ENCODE measurements around the gene EMCN. TPM values are rescaled to one million over a fixed set of nuclear protein-coding genes. Genes with fewer than 3 reads are reported as not detected.

Gene EMCN
- total and polyA plus RNA-seq, 2 donors (not counting 1 experiment from before 2014, with no cell fraction given), result not detected

DNA sequence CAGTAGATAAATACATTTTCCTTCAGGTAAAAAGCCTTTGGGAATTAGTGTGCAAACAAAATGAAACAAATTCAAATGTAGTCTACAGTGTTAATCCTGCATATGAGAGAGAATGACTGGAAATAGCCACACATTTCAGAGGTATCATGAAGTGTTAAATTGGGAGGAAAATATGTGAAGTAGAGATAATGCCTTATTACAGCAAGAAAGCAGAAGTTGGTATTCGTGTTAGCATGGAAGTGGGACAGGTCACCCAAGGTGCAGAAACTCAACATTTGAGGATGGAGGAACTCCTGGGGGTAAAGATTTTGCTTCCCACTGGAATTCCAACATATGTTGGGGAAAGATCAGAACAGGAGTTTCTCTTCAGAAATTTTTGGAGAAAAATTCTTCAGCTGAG lies 51.3 kb downstream of the EMCN start:
- no peak for TF ChIP-seq EZH2 (IDR thresholded peaks at IDR 0.05; ENCODE audit: borderline replicate concordance, insufficient read depth, low read depth, low read length, poor library complexity, severe bottlenecking)
- TF ChIP-seq, protein P1, sequence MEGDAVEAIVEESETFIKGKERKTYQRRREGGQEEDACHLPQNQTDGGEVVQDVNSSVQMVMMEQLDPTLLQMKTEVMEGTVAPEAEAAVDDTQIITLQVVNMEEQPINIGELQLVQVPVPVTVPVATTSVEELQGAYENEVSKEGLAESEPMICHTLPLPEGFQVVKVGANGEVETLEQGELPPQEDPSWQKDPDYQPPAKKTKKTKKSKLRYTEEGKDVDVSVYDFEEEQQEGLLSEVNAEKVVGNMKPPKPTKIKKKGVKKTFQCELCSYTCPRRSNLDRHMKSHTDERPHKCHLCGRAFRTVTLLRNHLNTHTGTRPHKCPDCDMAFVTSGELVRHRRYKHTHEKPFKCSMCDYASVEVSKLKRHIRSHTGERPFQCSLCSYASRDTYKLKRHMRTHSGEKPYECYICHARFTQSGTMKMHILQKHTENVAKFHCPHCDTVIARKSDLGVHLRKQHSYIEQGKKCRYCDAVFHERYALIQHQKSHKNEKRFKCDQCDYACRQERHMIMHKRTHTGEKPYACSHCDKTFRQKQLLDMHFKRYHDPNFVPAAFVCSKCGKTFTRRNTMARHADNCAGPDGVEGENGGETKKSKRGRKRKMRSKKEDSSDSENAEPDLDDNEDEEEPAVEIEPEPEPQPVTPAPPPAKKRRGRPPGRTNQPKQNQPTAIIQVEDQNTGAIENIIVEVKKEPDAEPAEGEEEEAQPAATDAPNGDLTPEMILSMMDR (IDR thresholded peaks at IDR 0.05), result no peak
- H3K9ac ChIP-seq (ENCODE audit: low read length), result no peak overlapping the region
- H2AFZ ChIP-seq (ENCODE audit: insufficient read depth, low read depth, low read length, poor library complexity, severe bottlenecking), result no peak overlapping the region
- WGBS (ENCODE audit: insufficient coverage), result no CpG with 5 or more reads among the region's 1 CpG
- H3K27ac ChIP-seq (ENCODE audit: low read length in 2 of 2), result no peak overlapping the region
- CTCF ChIA-PET, result no interaction called here
- no peak overlapping the region for H3K4me3 ChIP-seq (ENCODE audit: control extremely low read depth in 1 of 5, extremely low read depth in 1 of 5, insufficient read depth in 1 of 5, low read depth in 2 of 5, low read length in 4 of 5)
- H4K20me1 ChIP-seq (ENCODE audit: control insufficient read depth, insufficient read depth, low read length, poor library complexity, severe bottlenecking), result no peaks in the 10 kb centered on the region
- no peak for DNase-seq
- H3K9me3 ChIP-seq (ENCODE audit: control extremely low read depth in 1 of 3, control insufficient read depth in 2 of 3, insufficient read depth in 1 of 3, low read length in 2 of 3), result no peaks in the 10 kb centered on the region
- Mint-ChIP-seq H3K9me3 (ENCODE audit: insufficient read depth) (no peaks in the 10 kb centered on the region), H3K27me3 (peaks cover 4% of the 10 kb centered on the region), H3K27ac (no peak overlapping the region), H3K4me1 (no peaks in the 10 kb centered on the region), H3K4me3 (no peak overlapping the region)
- POLR2A ChIA-PET, result no interaction called here
- no peaks in the 10 kb centered on the region for H3K36me3 ChIP-seq (replicated peaks in 1 of 2; ENCODE audit: control extremely low read depth in 1 of 2, control insufficient read depth in 1 of 2, extremely low read depth in 1 of 2, insufficient read depth in 2 of 2, low read length in 1 of 2)
- no peak overlapping the region for H3K4me2 ChIP-seq (replicated peaks; ENCODE audit: low read depth, low read length, poor library complexity, severe bottlenecking)
- ATAC-seq (ENCODE audit: low read depth), result no peak
- no peaks in the 10 kb centered on the region for H3K79me2 ChIP-seq (ENCODE audit: control insufficient read depth, insufficient read depth, low read length)
- H3K27me3 ChIP-seq (replicated peaks in 1 of 4; ENCODE audit: control extremely low read depth in 1 of 4, control insufficient read depth in 3 of 4, insufficient read depth in 4 of 4, low read length in 3 of 4), result no peaks in the 10 kb centered on the region
- intact Hi-C loops (cut with micrococcal nuclease), result no loop called here
- H3K4me1 ChIP-seq (ENCODE audit: control insufficient read depth in 2 of 2, insufficient read depth in 2 of 2, low read length in 2 of 2), result no peaks in the 10 kb centered on the region

DNA sequence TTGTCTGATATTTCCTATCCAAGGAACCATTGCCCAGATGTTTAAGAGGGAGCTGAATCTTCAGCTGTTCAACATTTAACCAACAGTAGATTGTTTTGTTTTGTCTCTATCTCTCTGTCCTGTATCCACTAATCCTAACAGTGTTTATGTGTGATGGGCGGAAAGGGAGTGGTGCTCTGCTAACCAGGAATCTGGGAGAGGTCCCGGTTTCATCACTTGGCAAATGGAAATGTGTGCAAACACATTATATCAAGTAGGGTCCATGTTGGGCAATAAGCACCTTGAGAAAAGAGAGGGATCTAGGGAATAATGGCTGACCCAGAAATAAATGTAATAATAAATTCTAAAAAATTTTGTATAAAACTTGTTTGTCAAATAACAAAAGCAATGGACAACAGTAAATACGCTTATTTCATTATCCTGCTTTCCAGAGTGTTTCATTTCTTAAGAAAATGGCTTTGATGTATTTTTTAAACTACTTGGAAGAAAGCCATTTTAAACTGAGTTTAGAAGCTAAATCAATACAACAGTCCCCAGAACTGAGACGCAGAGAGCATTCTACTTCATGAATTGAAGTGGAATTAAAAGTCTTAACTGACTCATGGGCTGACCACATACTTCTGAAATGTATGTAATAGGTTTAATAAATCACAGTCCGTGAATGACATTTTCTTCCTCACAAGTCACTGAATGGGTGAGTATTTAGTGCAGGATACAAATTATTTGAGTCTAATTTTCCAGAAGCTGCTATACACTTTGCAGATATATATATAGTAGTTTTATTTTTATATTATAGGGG lies 55.8 kb downstream of the EMCN start:
- Mint-ChIP-seq H3K4me3 (no peak overlapping the region), H3K4me1 (peaks cover 6% of the 10 kb centered on the region), H3K9me3 (ENCODE audit: insufficient read depth) (no peaks in the 10 kb centered on the region), H3K27ac (no peak overlapping the region), H3K27me3 (peaks cover 4% of the 10 kb centered on the region)
- H3K4me1 ChIP-seq (ENCODE audit: control insufficient read depth in 2 of 2, insufficient read depth in 2 of 2, low read length in 2 of 2), result peaks cover 0 to 4% of the 10 kb centered on the region in 2 donors
- no peaks in the 10 kb centered on the region for H4K20me1 ChIP-seq (ENCODE audit: control insufficient read depth, insufficient read depth, low read length, poor library complexity, severe bottlenecking)
- intact Hi-C loops (cut with micrococcal nuclease), result no loop called here
- H2AFZ ChIP-seq (ENCODE audit: insufficient read depth, low read depth, low read length, poor library complexity, severe bottlenecking), result no peak overlapping the region
- 100% methylated on average over 1 of the region's 5 CpGs for WGBS (ENCODE audit: insufficient coverage)
- POLR2A ChIA-PET, result no interaction called here
- no peak overlapping the region for H3K4me2 ChIP-seq (replicated peaks; ENCODE audit: low read depth, low read length, poor library complexity, severe bottlenecking)
- no peaks in the 10 kb centered on the region for H3K36me3 ChIP-seq (replicated peaks in 1 of 2; ENCODE audit: control extremely low read depth in 1 of 2, control insufficient read depth in 1 of 2, extremely low read depth in 1 of 2, insufficient read depth in 2 of 2, low read length in 1 of 2)
- no peaks in the 10 kb centered on the region for H3K9me3 ChIP-seq (ENCODE audit: control extremely low read depth in 1 of 3, control insufficient read depth in 2 of 3, insufficient read depth in 1 of 3, low read length in 2 of 3)
- ATAC-seq (ENCODE audit: low read depth) (no peak), DNase-seq (no peak)
- CTCF ChIA-PET, result no interaction called here
- no peak overlapping the region for H3K27ac ChIP-seq (ENCODE audit: low read length in 2 of 2)
- H3K27me3 ChIP-seq (replicated peaks in 1 of 4; ENCODE audit: control extremely low read depth in 1 of 4, control insufficient read depth in 3 of 4, insufficient read depth in 4 of 4, low read length in 3 of 4), result no peaks in the 10 kb centered on the region
- no peaks in the 10 kb centered on the region for H3K79me2 ChIP-seq (ENCODE audit: control insufficient read depth, insufficient read depth, low read length)
- H3K4me3 ChIP-seq (ENCODE audit: control extremely low read depth in 1 of 5, extremely low read depth in 1 of 5, insufficient read depth in 1 of 5, low read depth in 2 of 5, low read length in 4 of 5), result no peak overlapping the region
- no peak overlapping the region for H3K9ac ChIP-seq (ENCODE audit: low read length)
- TF ChIP-seq, protein P1 (IDR thresholded peaks at IDR 0.05), result no peak
- TF ChIP-seq EZH2 (IDR thresholded peaks at IDR 0.05; ENCODE audit: borderline replicate concordance, insufficient read depth, low read depth, low read length, poor library complexity, severe bottlenecking), result no peak
